Thyroid gland (tissue), 4 donors: ENCODE data around the gene OR51V1.
"Not testable (repeated sequence)": the region's sequence is repeated elsewhere in the genome, so short reads cannot be mapped to it uniquely, and the experiment has no call there.

Source experiments
- CTCF ChIP-seq, 6 experiments: fragments of 200-600 bp in 3 of 6; fragments of 450-650 bp in 3 of 6; sonication (generic) in 3 of 6; IDR thresholded peaks; one replicate each; pipeline ENCODE4 v1.5.1; 2016 to 2019; ENCODE audit warnings: antibody characterized with exemption in 6 of 6, mild to moderate bottlenecking in 2 of 6, inconsistent platforms in 1 of 6, moderate library complexity in 1 of 6
- POLR2A ChIP-seq, 2 donors: fragments of 450-650 bp; IDR thresholded peaks; one replicate each; pipeline ENCODE4 v1.6.1; 2017; ENCODE audit warnings: antibody characterized with exemption in 2 of 2, mild to moderate bottlenecking in 2 of 2, moderate library complexity in 1 of 2

GRCh38 chr11:5160217-5160616 is 40.3 kb downstream of the OR51V1 start:
- TF ChIP-seq CTCF, POLR2A (IDR thresholded peaks at IDR 0.05): not testable (repeated sequence)
